SH-SY5Y (cell line): Measurements from ENCODE around the gene ZACN.

Source experiments
- GATA2 ChIP-seq: IDR thresholded peaks from 2 replicates; pipeline ENCODE4 v1.6.1; 2011; ENCODE audit warnings: mild to moderate bottlenecking, low read depth, low read length
- GATA3 ChIP-seq: IDR thresholded peaks from 2 replicates; pipeline ENCODE4 v1.6.1; 2011; ENCODE audit warnings: low read depth, mild to moderate bottlenecking, low read length, moderate library complexity

Gene ZACN

DNA sequence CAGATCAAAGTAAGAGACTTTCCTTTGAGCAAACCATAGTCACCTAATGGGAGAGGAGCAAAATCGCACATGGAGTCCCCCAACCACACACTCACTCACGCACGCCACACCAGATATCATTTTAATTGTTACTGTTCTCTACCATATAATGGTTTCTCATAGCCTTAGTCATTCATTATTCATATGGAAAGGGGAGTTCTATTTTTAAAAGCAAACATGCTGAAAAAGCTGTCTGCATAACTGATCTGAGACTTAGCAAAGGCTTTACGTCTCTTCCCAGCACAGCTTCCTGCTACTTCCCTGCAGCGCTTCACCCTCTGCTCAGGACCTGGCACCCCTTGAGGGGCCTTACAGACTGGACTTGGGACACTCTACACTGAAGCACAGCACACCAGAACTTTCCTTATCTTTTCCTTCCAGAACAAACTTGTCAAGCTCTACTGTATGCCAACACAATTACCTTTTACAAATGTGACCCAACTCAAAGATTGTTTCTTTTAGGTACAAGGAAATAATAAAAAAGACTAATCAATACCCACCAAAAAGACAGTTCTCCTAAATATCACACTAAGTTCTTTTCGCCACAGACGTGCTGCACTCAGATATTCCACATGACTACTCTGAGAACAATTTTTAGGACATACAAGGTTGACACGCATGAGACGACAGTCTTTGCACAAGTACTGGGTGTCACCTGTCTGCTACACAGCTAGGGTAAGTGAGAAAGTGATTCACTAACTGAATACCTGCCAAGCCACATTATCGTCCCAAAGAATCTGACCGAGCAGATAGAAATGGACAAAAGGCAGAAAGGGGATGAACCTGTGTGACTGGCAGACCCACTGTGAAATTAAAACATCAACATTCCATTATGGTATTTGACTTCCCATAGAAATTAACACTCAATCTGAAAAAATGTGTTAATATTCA is 28.2 kb upstream of the ZACN start:
- TF ChIP-seq GATA3: no peak
- no peak for TF ChIP-seq GATA2

- no peak for TF ChIP-seq GATA2
- no peak for TF ChIP-seq GATA3
Measured at GRCh38 chr17:76051561-76051960, 27.4 kb upstream of the ZACN start.

DNA sequence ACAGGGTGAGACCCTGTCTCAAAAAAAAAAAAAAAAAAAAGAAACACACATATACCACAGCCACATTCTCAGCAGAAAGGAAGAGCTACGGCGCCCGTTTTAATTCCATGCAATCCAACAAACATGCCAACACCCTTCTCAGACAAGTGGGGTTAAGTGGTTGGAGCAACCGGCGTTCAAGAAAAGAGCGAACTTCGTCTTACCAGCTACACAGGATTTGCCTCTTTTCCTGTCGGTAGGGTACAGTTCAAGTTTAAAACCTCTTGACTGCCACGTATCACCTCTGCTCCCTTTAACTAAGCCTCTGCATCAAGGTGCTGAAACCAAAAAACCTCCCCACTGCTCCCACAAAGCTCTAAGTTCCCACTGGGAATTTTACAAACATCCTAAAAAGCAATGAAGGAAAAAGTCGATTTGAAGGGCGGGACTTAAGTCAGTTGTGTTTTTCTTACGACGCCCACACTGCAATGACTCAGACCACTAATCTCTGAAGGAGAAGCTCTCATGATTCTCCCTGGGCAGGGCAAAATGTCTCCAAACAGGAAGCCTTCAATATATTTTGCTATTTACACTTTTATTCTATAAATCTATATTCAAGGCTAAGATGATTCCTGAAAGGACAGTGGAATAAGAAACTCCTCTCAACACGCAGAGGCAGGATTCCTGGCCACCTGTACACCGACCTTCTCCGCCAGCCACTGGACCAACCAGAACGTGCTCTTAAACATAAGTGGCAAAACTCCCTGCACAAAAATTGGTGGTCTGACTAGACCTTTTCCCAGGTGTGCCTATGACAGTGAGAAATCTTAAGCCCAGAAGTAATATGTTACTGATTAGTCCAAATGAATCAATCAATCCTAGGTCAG is 25.5 kb upstream of the ZACN start:
- TF ChIP-seq GATA2: no peak
- TF ChIP-seq GATA3: no peak

GRCh38 chr17:76054112-76054476 is 24.9 kb upstream of the ZACN start:
- TF ChIP-seq GATA3 (no peak), GATA2 (no peak)

DNA sequence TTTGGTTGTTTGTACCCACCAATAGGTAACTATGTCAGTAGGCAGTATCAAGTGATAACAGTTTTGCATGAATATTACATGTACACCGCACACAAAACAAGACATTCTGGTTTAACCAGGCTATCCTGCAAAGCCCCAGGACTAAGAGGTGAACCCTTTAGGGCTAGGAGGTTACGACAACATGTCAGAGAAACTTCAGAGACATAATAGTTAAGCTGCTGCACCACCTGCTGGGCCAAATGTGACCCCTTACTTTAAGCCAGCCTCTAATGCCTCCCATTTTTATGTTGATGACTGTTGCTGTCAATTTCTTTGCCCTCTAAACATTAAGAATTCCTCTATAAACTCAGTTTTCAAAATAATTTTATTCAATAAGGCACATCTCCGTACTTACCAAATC is 22.1 kb upstream of the ZACN start:
- TF ChIP-seq GATA2 (no peak), GATA3 (no peak)

DNA sequence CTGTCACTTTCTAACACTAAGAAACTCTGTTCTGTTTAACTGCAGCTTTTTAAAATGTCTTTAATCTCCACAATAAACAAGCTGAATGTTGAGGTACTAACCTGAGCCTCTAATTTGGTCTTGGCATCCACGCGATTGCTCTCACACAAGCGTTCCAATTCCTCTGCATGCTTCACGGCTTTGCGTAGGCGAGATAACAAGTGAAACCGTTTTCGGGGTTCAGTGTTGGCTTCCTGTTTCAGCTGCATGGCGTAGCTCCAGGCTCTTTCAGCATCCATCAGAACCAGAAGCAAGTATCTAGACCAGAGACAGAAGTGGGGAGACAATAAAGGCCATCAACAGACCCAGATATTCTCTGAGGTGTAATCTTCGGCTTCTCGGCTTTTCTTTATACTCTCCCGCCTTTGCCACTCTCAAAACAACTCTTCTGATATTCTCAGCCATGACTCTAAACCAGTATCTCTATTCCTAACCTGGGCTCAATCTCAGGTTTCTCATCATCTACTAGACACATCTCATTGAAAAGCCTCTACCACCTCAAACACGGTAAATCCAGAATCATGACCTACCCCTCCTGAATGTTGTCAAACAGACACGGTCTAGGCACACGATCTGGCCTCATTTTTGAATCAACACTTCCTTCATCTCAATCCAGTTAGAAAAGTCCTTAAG is 15.0 kb upstream of the ZACN start:
- TF ChIP-seq GATA3 (no peak), GATA2 (no peak)

GRCh38 chr17:76065775-76066174 is 13.2 kb upstream of the ZACN start:
- TF ChIP-seq GATA2: no peak

DNA sequence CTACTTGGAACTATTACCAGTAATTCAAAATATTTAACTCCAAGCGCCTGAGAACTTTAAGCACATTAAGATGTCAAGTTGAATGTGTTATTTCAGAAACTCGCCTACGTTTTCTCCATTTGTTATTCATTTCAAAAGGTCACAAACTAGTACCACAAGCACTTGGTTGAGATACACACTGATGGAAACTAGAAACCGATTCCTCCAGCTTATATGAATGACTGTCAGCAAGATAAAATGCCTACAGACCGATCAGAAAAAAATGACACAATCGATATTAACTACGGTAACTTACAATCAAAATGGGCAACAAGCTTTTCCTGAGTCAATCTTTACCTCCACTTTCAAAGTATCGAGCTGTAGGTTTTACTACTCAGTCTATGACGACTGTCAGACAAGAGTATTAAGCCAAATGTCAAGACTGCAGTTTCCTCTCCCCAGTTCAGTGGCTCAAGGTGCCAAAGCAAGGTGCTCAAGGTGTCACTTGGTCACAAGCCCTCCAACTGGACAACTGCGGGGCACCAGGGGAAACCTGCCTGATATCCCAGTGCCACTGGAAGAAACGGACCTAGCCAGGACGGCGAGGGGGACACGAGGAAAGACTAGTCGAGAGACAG is 7.3 kb upstream of the ZACN start:
- TF ChIP-seq GATA2 (no peak), GATA3 (no peak)

DNA sequence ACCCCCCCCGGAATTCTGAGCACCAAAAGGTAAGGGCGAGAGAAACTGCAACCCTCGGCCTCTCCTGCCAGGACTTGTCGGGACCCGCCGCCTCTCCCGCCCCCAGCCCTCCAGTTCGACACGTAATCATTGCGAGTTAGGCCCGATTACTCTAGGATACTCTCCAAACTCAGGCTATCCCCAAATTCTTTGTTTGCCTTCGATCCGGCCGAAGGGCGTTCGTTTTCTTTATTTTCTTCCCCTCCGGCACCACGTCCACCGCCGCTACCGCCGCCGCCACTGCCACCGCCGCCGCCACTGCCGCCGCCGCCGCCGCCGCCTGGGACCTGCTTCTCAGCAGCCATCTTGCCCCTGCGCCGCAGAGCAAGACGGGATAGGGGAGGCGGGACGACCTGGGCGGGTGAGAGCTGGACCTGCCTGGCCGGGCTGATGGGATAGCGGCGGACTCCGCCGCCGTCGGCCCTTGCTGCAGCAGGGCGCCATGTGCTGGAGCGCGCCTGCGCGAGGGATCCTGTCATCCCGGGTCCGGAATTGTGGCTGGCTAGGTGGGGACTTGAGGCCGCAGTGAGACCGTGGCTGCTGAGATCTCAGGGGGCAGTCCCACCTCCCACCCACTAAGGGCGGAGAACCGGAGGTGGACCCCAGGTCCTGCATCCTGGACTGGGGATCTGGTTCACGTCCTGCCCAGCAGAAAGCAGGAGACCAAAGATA is 6.7 kb upstream of the ZACN start, which contains the start of gene SRP68:
SRP68 (minus strand) TSS at position 370 of the 711 bp plus-strand sequence; CDS start at position 344, 26 bp downstream.
- TF ChIP-seq GATA2: no peak
- no peak for TF ChIP-seq GATA3

- TF ChIP-seq GATA2 (no peak), GATA3 (no peak)
Measured at GRCh38 chr17:76074390-76075363, 4.3 kb upstream of the ZACN start, which contains the start of gene GALR2. Gene GALR2, plus strand, starts transcription at chr17:76074781. Its CDS starts 103 bp downstream, at chr17:76074884.

GRCh38 chr17:76075364-76076145 is 3.4 kb upstream of the ZACN start:
- TF ChIP-seq GATA2 (no peak), GATA3 (no peak)
